A673 (cell line): ENCODE measurements around the gene TMEM40.

Experiments
- CTCF ChIP-seq: fragments of 300-800, 200-600 bp; sonication (generic); conservative IDR thresholded peaks from 2 replicates; pipeline ENCODE4 v1.5.1; 2017; ENCODE audit warnings: low read depth, mild to moderate bottlenecking, antibody characterized with exemption, low read length, moderate library complexity, mixed read lengths
- EZH2 ChIP-seq: fragments of 200-600 bp; sonication (generic); IDR thresholded peaks from 2 replicates; pipeline ENCODE4 v1.6.1; 2017; ENCODE audit warnings: borderline replicate concordance, low read depth, mild to moderate bottlenecking, mixed read lengths, antibody characterized with exemption, low read length; ENCODE audit not compliant: poor library complexity, severe bottlenecking

- TF ChIP-seq EZH2 (no peak), CTCF (no peak)
Measured at GRCh38 chr3:12766541-12766940, 7.5 kb upstream of the TMEM40 start.
